Measurements from ENCODE around the gene PCDHAC1.

PCDHAC1 gene

DNA sequence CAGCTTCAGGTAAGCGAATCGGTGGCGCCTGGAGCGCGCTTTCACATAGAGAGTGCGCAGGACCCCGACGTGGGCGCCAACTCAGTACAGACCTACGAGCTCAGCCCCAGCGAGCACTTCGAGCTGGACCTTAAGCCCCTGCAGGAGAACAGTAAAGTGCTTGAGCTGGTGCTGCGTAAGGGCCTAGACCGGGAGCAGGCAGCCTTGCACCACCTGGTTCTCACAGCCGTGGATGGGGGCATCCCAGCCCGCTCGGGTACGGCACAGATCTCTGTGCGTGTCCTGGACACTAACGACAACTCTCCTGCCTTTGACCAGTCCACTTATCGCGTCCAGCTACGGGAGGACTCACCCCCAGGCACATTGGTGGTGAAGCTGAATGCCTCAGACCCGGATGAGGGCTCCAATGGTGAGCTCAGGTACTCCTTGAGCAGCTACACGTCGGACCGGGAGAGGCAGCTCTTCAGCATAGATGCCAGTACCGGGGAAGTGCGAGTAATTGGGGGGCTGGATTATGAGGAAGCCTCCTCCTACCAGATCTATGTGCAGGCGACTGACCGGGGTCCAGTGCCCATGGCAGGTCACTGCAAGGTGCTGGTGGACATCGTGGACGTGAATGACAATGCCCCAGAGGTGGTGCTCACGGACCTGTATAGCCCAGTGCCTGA lies 41.3 kb downstream of the PCDHAC1 start:
- Histone ChIP-seq H3K4me3 (ENCODE audit: low read length in 2 of 2) (peak overlapping the region; percentile 82 to 83), H3K36me3 (ENCODE audit: control insufficient read depth in 2 of 2, insufficient read depth in 2 of 2, low read length in 2 of 2) (no peaks in the 10 kb centered on the region), H3K9me3 (ENCODE audit: control insufficient read depth in 2 of 2, low read length in 2 of 2) (no peaks in the 10 kb centered on the region), H3K27me3 (ENCODE audit: control insufficient read depth in 1 of 2, insufficient read depth in 2 of 2, low read length in 2 of 2) (peaks cover 5 to 6% of the 10 kb centered on the region in 2 donors), H3K9ac (ENCODE audit: low read length in 2 of 2) (no peak overlapping the region), H3K27ac (ENCODE audit: low read length) (no peak overlapping the region), H3K4me1 (ENCODE audit: control insufficient read depth, insufficient read depth, low read length) (peaks cover 17% of the 10 kb centered on the region)

DNA sequence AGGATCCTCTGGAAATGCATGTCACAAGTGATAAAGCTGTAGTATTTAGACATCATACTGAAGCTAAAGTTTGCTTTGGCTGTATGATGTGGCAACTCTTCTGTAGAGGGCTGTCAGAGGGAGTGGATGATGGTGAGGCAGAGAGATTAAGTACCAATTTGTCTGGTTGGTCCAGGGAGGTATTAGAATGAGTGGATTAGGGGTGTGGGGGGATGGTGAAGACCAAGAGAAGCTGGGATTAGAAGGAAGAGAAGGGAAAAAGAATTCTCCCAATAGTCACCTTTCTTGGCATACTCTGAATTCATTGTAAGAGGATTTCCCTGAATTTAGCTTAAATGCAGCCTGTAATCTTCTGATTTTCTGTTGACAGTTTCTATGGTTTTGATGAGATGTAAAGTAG lies 43.8 kb downstream of the PCDHAC1 start:
- H3K27me3 ChIP-seq (ENCODE audit: control insufficient read depth in 1 of 2, insufficient read depth in 2 of 2, low read length in 2 of 2) = peaks cover 5 to 6% of the 10 kb centered on the region in 2 donors
- no peak overlapping the region for H3K9ac ChIP-seq (ENCODE audit: low read length in 2 of 2)
- H3K9me3 ChIP-seq (ENCODE audit: control insufficient read depth in 2 of 2, low read length in 2 of 2) = no peaks in the 10 kb centered on the region
- H3K27ac ChIP-seq (ENCODE audit: low read length) = no peak overlapping the region
- no peaks in the 10 kb centered on the region for H3K36me3 ChIP-seq (ENCODE audit: control insufficient read depth in 2 of 2, insufficient read depth in 2 of 2, low read length in 2 of 2)
- H3K4me1 ChIP-seq (ENCODE audit: control insufficient read depth, insufficient read depth, low read length) = peaks cover 17% of the 10 kb centered on the region
- H3K4me3 ChIP-seq (ENCODE audit: low read length in 2 of 2) = no peak overlapping the region

- H3K4me1 ChIP-seq (ENCODE audit: control insufficient read depth, insufficient read depth, low read length) = no peaks in the 10 kb centered on the region
- H3K27me3 ChIP-seq (ENCODE audit: control insufficient read depth in 1 of 2, insufficient read depth in 2 of 2, low read length in 2 of 2) = no peaks in the 10 kb centered on the region
- H3K27ac ChIP-seq (ENCODE audit: low read length) = no peak overlapping the region
- no peaks in the 10 kb centered on the region for H3K9me3 ChIP-seq (ENCODE audit: control insufficient read depth in 2 of 2, low read length in 2 of 2)
- H3K36me3 ChIP-seq (ENCODE audit: control insufficient read depth in 2 of 2, insufficient read depth in 2 of 2, low read length in 2 of 2) = no peaks in the 10 kb centered on the region
- no peak overlapping the region for H3K9ac ChIP-seq (ENCODE audit: low read length in 2 of 2)
- no peak overlapping the region for H3K4me3 ChIP-seq (ENCODE audit: low read length in 2 of 2)
Observed at GRCh38 chr5:140973550-140973949, 47.5 kb downstream of the PCDHAC1 start.

DNA sequence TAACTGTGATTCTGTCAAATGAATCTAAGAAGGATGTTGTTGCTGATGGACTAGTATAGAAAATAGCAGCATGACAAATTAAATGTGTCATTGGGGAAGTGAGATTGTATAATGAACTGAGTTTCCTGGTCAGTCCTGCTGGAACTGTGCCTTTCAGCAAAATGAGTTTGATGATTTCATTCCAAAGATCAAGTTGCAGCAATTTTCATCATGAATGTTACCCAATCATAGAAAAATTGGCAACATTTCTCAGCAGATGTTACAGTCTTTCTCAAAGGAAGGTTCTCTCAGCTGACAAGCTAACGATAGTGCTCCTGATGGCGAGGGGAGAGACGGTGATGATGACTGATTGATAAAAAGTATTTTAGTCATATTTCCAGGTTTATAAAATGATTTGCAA lies 50.9 kb downstream of the PCDHAC1 start:
- no peaks in the 10 kb centered on the region for H3K9me3 ChIP-seq (ENCODE audit: control insufficient read depth in 2 of 2, low read length in 2 of 2)

DNA sequence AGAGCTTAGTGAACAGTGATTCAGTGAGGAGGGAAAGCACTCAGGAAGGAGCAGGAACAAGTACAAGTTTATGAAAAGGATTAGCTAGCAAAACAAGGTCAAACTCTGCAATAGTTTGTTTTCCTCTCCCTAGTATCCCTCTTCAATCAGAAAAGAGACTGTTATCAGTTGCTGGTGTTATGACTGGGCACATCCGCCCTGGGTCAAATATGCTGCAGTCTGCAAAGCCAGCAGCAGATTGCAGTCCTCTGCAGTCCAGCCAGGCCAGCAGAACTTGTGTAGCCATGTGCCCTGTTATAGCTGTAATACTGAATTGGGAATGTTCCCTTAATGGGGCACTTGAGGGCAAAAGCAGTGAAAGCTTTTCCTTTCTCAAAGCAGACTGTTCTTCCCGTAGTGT lies 52.2 kb downstream of the PCDHAC1 start:
- no peak overlapping the region for H3K27ac ChIP-seq (ENCODE audit: low read length)
- no peak overlapping the region for H3K9ac ChIP-seq (ENCODE audit: low read length in 2 of 2)
- H3K4me1 ChIP-seq (ENCODE audit: control insufficient read depth, insufficient read depth, low read length) = no peaks in the 10 kb centered on the region
- no peaks in the 10 kb centered on the region for H3K36me3 ChIP-seq (ENCODE audit: control insufficient read depth in 2 of 2, insufficient read depth in 2 of 2, low read length in 2 of 2)
- no peaks in the 10 kb centered on the region for H3K9me3 ChIP-seq (ENCODE audit: control insufficient read depth in 2 of 2, low read length in 2 of 2)
- no peaks in the 10 kb centered on the region for H3K27me3 ChIP-seq (ENCODE audit: control insufficient read depth in 1 of 2, insufficient read depth in 2 of 2, low read length in 2 of 2)
- no peak overlapping the region for H3K4me3 ChIP-seq (ENCODE audit: low read length in 2 of 2)

More for the DNA sequence above, 50.9 kb downstream of the PCDHAC1 start:
- H3K9ac ChIP-seq (ENCODE audit: low read length in 2 of 2) = no peak overlapping the region
- H3K27me3 ChIP-seq (ENCODE audit: control insufficient read depth in 1 of 2, insufficient read depth in 2 of 2, low read length in 2 of 2) = no peaks in the 10 kb centered on the region
- H3K36me3 ChIP-seq (ENCODE audit: control insufficient read depth in 2 of 2, insufficient read depth in 2 of 2, low read length in 2 of 2) = no peaks in the 10 kb centered on the region
- H3K4me3 ChIP-seq (ENCODE audit: low read length in 2 of 2) = no peak overlapping the region
- no peaks in the 10 kb centered on the region for H3K4me1 ChIP-seq (ENCODE audit: control insufficient read depth, insufficient read depth, low read length)
- no peak overlapping the region for H3K27ac ChIP-seq (ENCODE audit: low read length)

DNA sequence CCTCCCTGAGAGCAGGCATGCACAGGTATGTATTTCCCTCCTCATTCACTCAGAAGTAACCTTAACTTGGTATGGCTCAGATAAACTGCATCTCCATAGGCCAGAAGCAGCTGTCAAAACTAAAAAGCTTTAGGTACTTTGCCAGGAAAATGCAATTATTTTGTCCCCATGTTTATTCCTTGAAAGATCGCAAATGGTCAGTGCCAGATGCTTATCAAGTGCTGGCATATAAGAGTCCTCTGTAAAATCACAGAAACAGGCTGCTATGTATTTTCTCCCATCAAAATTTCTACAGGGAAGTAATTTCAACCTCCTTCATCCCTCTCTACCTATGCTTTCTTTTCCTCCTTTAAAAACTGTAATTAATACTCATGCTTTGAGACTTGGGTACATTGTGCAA lies 52.9 kb downstream of the PCDHAC1 start:
- Histone ChIP-seq H3K4me1 (ENCODE audit: control insufficient read depth, insufficient read depth, low read length) (no peaks in the 10 kb centered on the region), H3K9me3 (ENCODE audit: control insufficient read depth in 2 of 2, low read length in 2 of 2) (no peaks in the 10 kb centered on the region), H3K27ac (ENCODE audit: low read length) (no peak overlapping the region), H3K27me3 (ENCODE audit: control insufficient read depth in 1 of 2, insufficient read depth in 2 of 2, low read length in 2 of 2) (no peaks in the 10 kb centered on the region), H3K9ac (ENCODE audit: low read length in 2 of 2) (no peak overlapping the region), H3K4me3 (ENCODE audit: low read length in 2 of 2) (no peak overlapping the region), H3K36me3 (ENCODE audit: control insufficient read depth in 2 of 2, insufficient read depth in 2 of 2, low read length in 2 of 2) (no peaks in the 10 kb centered on the region)
